ENCODE data around the gene KRTAP2-1.

DNA sequence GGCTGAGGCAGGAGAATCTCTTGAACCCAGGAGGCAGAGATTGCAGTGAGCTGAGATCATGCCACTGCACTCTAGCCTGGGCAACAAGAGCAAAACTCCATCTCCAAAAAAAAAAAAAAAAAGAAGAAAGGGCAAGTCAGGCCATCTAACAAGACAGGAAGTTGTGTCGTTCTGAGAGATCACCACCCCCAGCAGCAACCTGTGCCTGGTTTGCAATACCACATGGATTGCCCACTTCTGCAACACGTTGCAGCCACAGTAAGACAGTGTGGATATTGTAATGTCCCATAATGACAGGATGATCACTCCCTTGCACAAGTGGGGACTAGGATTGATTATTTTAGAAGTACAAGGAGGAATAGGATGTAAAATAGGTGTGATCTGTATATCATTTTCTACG lies 21.9 kb upstream of the KRTAP2-1 start:
- TF ChIP-seq, protein P1, sequence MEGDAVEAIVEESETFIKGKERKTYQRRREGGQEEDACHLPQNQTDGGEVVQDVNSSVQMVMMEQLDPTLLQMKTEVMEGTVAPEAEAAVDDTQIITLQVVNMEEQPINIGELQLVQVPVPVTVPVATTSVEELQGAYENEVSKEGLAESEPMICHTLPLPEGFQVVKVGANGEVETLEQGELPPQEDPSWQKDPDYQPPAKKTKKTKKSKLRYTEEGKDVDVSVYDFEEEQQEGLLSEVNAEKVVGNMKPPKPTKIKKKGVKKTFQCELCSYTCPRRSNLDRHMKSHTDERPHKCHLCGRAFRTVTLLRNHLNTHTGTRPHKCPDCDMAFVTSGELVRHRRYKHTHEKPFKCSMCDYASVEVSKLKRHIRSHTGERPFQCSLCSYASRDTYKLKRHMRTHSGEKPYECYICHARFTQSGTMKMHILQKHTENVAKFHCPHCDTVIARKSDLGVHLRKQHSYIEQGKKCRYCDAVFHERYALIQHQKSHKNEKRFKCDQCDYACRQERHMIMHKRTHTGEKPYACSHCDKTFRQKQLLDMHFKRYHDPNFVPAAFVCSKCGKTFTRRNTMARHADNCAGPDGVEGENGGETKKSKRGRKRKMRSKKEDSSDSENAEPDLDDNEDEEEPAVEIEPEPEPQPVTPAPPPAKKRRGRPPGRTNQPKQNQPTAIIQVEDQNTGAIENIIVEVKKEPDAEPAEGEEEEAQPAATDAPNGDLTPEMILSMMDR (conservative IDR thresholded peaks at IDR 0.05; ENCODE audit: low read depth, low read length), result no peak
- TF ChIP-seq EZH2phosphoT487 (IDR thresholded peaks at IDR 0.05; ENCODE audit: borderline replicate concordance, low read length) (no peak), EZH2 (IDR thresholded peaks at IDR 0.05; ENCODE audit: low read length, unreplicated experiment) (no peak)

Data from PC-3 (cell line).